Fibroblast of gingiva (primary cell): ENCODE measurements around the gene TDRKH.
A peak's percentile ranks its signal among the peaks of the same experiment; 100 is the strongest.
"Not testable (repeated sequence)": the region's sequence is repeated elsewhere in the genome, so short reads cannot be mapped to it uniquely, and the experiment has no call there.

Experiments used
- DNase-seq: peaks from one replicate; pipeline ENCODE4 v3.0.0-alpha.2; 2011; ENCODE audit warnings: low read depth

The TDRKH gene

DNA sequence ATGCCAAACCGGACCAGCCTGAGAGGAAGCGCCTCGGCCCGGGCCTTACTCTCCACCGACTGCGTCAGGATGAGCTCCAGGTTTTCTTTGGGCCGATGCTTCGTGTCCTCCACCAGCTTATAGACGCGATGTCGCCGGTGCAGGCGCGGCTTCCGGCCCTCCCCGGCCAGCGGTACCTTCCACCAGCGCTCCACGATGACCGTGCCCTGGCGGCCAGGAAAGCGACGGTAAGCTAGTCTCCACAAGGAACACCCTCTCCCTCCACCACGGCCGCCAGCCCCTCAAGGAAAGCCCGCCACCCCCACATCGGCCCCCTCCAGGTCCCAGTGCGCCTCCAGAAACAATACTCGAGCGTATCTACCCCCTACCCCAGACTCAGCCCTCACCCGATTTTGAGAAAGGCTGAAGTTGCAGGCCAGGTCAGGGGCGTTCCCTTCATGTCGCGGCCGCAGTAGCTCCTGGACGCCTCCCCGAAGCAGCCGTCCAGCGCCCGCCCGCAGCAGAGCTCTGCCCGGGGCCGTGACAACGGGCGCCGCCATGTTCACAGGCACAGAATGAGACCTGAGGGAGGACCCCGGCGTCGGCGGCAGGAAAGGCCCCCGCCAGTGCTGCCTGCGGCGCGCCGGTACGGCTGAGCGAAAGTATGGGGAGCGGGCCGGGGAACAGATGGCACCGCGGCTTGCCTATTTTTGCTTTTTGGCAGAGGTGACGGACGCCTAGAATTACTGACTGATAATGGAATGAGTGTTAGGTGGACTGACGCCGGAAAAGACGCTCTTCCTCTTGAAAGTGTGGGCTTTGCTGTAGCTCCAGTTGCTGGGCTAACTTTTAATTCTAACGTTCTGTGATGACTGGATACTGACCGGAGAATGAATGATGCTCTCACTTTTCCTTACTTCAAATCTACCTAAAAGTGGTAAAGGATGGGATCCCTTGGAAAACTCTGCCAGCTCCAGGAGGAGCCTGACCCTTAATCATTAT lies 27.1 kb downstream of the TDRKH start, which contains the start of gene MRPL9:
Gene MRPL9, minus strand, starts transcription at position 556 of the 981 bp plus-strand sequence. Its CDS starts 17 bp downstream, at position 539.
- peak; percentile 76 for DNase-seq

DNA sequence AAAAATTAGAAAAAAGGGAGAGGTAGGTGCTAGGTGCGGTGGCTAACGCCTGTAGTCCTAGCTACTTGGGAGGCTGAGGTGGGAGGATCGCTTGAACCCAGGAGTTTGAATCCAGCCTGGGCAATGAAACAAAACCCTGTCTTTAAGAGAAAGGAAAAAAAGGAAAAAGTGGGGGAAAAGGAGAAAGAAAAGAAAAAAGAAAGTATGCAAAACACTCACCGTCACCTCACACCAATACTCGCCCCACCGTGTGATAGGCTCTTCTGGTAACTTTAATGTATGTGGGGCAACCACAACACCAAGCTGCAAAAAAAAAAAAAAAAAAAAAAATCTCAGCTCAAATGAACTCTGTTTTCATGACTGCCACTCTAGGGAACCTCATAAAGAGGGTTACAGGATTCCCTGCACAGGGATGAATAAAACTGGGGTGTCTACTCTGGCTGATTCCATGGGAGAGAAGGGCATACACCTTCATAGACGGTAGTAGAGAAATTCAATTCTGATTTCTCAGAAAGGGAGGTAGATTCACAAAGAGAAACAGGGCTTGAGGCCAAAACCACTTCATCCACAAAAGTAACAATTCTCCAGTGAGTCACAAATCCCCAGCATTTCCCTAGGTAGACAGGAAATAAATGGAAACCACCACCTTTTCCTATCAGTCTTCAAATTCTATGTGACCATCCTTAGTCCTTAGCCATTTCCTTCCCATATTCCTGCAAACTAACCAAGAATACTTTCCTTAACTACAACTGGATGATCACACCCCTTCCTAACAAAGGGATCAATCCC lies 29.5 kb downstream of the TDRKH start:
- DNase-seq: no peak

DNA sequence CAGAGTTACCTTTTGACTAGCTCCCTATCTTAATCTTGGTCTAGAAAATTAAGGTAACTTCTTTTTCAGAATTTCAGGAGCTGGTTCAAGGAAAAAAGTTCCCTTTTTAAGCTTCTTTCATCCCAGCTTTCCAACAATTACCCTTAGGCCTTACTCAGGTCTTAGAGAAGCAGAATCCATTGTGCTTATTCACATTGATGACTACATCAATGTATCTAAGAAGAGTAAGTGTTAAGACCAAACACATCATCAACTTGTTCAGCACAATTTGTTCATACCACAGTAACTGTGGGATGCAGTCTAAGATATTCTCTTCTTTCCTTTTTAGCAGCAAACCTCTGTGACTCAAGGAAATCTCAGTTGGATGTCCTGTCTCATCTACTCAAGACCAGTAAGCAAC lies 31.1 kb downstream of the TDRKH start:
- no peak for DNase-seq

DNA sequence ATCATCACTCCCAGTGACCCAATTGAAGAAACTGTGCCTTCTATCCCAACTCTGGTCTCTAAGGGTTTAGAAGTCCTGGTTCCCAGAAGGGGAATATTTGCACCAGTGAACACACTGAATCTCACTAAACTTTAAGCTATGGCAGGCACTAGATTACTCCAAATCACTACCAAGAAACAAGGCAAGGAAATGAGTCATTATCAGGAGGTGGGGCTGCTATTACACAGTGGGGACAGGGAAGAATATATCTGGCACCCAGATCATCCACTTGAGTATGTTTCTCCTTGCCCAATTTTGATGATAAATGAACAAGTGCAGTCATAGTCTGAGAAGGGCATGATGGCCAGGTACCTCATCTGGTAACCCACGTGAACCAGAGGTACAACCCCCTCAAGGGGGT lies 34.0 kb downstream of the TDRKH start:
- DNase-seq: no peak

DNA sequence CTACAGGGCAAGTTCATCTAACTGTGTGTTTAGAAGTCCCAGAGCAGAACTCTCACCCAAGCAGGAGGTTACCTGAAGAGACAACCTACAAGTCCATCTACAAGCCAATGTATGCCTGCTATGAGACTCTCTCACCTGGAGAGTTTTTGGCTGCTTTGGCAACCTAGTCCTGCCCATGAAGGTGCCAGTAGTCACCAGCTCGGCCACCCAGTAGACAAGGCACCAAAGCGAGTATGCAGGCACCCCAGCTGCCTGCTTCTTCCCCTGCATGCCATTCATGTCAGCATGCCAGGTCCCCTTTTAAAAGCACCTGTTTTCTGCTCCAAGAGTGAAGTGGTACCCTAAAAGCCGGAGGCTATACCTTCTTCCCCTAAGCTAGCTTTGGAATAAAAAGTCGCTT lies 48.8 kb downstream of the TDRKH start:
- DNase-seq: no peak

DNA sequence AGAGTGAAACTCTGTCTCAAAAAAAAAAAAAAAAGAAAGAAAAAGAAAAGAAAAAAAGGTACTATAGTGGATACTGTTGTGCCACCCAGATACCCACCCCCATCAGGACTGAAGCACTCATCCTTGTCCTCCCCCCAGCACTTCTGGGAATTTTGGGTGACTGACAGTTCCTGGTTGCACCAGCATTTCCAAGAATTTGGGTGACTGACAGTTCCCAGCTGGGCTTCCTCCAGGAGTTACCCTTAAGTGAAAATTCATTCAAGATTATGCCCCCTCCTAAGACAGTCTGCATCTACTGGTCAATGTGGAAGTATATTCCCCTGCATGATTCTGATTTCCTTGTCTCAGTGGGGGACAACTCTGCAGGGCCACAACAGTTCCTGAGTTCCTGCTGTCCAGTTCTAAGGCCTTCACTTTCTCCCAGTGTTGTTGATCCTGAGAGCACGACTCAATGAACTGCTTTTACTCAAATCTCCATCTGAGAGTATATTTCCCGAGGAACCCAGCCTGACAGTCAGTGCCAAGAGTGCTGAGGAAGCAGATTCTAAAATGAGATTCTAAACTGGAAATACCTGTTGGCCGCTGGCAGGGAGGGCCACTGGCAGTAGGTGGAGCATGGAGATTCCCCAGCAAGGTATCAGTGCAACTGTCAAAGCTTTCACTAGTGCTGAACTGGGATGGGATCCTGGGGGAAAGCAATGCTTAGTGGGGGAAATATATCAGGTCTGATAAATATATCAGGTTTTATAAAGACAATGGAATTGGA lies 50.5 kb downstream of the TDRKH start:
- no peak for DNase-seq

DNA sequence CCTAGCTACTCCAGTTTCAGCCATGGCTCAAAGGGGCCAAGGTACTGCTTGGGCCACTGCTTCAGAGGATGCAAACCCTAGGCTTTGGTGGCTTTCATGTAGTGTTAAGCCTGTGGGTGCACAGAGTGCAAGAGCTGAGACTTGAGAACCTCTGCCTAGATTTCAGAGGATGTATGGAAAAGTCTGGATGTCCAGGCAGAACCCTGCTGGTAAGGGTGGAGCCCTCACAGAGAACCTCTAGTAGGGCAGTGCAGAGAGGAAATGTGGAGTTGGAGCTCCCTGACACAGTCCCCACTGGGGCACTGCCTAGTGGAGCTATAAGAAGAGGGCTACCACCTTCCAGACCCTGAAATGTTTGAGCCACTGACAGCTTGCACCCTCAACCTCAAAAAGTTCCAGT lies 52.8 kb downstream of the TDRKH start:
- DNase-seq: no peak

DNA sequence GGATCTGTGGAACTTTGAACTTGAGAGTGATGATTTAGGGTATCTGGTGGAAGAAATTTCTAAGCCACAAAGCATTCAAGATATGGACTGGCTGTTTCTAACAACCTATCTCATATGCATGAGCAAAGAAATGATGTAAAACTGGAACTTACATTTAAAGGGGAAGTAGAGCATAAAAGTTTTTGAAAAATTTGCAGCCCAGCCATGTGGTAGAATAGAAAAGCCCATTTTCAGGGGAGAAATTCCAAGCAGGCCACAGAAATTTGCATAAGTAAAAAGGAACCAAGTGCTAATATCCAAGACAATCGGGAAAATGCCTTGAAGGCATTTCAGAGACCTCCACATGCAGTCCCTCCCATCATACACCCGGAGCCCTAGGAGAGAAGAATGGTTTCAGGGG lies 53.3 kb downstream of the TDRKH start:
- DNase-seq: no peak

DNA sequence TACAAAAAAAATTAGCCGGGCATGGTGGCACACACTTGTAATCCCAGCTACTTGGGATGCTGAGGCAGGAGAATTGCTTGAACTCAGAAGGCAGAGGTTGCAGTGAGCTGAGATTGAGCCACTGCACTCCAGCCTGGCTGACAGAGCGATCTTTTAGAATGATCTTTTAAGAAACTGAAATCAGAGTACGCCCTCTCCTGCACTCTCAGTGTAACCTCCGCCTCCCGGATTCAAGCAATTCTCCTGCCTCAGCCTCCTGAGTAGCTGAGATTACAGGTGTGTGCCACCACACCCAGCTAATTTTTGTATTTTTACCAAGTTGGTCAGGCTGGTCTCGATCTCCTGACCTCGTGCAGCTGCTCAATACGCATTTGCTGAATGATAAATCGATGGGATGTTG lies 56.3 kb downstream of the TDRKH start:
- not testable (repeated sequence) for DNase-seq

DNA sequence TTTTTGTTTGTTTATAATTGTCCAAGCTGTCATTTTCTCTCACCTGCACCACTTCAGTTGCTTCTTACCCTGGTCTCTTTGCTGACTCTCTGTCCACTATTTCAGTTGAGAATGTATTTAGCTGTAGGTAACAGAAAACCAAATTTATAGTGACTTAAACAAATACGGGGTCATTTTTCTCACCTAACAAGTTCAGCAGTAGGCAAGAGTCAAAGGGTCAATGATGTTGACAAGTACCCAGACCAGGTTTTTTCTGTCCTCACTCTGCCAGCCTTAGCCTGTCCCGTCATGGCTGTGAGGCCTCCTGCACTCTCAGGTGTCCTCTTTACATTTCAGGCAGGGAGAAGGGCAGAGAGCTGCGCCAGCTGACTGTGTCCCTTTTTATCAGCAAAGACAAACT lies 57.2 kb downstream of the TDRKH start:
- DNase-seq: no peak

DNA sequence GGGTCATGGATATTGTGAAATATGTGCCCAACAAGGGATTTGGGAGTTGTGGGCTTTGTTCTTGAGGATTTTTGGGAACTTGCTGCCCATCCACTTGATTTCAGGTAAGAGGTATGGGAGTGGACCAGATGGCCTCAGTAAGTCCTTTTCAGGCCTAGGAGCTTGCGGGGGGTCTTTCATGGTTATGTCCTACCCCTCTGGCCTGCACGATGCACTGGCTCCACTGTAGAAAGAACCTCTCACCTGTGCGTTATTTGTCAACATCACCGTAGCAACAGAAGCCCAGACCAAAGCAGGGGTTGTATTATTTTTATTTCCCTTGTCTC lies 60.4 kb downstream of the TDRKH start:
- no peak for DNase-seq

DNA sequence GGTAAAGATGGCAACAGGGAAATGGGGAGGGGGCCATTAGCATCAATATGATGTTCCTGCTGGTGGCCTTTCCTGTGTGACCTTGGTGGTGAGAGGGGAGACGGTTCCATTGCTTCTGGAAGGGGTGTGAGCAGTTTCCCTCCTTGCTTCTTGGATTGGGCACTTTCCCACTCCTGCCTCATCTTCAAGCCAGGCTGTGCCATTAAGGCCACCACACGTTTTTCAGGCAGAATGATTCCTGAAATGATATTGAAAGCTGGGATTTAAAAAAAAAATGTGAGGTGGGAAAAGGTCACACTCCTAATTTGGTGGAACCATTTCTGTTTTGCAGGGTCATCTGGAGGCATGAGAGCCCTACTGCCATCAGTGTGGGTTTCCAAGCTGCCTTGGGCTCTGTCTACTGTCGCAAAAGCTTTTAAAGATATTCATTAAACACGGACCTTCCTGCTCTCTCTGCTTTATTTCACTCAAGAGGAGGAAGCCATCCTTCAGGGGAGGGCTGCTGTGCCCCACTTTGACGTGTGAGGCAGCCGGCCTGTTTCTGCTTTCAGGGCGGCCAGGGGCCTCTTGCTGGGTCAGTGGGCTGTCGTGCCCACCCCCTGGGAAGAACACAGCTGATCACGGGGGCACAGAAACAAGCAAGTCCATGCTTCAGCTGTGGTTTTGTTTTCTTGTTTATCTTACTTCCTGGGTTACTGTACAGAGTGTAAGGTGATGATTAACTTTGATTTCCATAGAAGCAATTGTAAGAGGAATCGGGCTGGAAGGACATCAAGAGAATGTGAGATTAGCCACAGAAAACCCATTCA lies 60.9 kb downstream of the TDRKH start:
- no peak for DNase-seq

DNA sequence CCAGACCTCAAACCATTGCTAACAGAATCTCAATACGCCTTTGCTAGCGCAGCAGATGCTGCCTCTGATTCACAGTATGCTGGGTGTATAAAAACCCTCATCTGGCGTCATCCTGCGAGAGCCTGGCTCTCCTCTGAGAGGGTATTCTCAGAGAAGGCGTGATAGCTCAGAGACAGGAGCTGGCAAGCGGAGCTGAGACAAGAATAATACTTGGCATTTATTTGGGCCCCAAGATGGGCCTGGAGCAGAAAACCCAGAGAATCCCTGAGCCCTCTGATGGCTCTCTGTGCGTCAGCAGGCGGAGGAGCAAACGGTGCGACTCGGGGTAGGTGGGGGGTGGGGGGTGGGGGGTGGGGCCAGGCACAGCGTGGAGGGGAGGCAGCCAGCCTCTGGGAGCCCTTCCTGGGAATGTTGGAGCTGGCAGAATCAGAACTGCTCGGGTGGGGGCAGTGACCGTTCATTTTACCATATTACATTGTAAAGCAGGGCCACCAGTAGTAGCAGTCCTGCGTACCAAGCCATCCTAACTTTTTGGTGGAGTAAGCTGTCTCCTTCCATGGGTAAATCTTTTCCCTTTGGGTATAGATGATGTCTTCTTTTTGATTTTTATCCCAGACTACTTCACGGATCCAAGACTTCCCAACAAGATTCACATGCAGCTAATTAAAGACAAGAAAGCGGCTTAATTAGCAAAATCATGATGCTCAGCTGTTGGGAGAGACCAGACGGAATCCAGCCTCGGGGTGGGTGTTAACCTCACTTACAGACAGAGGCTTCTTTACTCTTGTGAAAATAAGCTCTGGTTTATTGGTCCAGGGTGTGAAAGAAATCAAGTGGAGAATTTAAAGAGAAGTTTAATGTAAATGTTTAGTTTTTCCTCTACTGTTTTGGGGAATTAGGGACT lies 61.9 kb downstream of the TDRKH start:
- DNase-seq: no peak

DNA sequence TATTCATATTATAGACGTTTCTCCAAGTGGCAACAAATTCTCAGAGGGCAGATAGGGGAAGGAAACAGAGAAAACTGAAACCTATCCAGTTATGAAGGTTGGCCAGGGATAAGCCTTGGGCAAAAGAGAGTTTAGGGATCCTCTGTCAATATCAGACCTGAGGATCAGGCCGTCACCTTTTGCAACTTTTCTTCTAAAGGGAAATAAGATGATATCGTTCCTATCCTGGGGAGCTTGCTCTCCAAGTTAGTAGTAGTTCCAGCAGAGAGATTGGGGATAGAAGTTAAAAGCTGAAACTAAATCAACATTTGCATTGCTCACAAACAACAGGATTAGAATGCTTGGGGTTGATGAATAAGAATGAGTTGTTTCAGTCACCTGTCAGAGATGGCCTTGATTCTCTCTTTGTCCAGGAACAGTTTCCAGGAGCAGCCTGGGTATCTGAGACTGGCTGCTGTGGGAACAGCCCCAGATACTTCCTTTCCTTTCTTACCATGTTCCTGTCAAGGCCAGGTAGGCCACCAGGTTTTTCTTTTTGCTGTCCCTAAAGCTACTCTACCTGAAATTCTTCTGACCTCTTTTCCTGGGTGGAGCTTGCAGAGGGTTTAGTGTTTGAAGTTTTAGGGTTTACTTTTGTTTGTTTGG lies 66.5 kb downstream of the TDRKH start:
- DNase-seq: no peak
